Mesenchymal stem cell (in vitro differentiated cells and primary cell): Measurements from ENCODE around the gene ZBTB39.
"Not testable (repeated sequence)": the region's sequence is repeated elsewhere in the genome, so short reads cannot be mapped to it uniquely, and the experiment has no call there.

Source experiments
- DNase-seq: peaks from one replicate; pipeline ENCODE4 v3.0.0-alpha.2; 2013
- H2AFZ ChIP-seq: one replicate; pipeline ENCODE4 v1.6.1; 2013; ENCODE audit warnings: low read depth, mild to moderate bottlenecking, control low read depth, inconsistent platforms, low read length, moderate library complexity
- H2AK5ac ChIP-seq: 2 replicates; pipeline ENCODE4 v1.6.1; 2013; ENCODE audit warnings: low read length, moderate library complexity, mild to moderate bottlenecking, inconsistent platforms; ENCODE audit not compliant: severe bottlenecking
- H2BK120ac ChIP-seq: one replicate; pipeline ENCODE4 v1.6.1; 2013; ENCODE audit warnings: low read depth, mild to moderate bottlenecking, inconsistent platforms, low read length, moderate library complexity
- H2BK12ac ChIP-seq, 2 experiments: one replicate each; pipeline ENCODE4 v1.6.1; 2013; ENCODE audit warnings: inconsistent platforms in 2 of 2, low read length in 2 of 2, mild to moderate bottlenecking in 2 of 2, moderate library complexity in 2 of 2, control low read depth in 1 of 2
- H2BK15ac ChIP-seq: one replicate; pipeline ENCODE4 v1.6.1; 2013; ENCODE audit warnings: mild to moderate bottlenecking, low read depth, inconsistent platforms; ENCODE audit not compliant: poor library complexity, severe bottlenecking
- H2BK5ac ChIP-seq: 2 replicates; pipeline ENCODE4 v1.6.1; 2013; ENCODE audit warnings: low read depth, mild to moderate bottlenecking, low read length, control low read depth, inconsistent platforms; ENCODE audit not compliant: poor library complexity, severe bottlenecking
- H3K14ac ChIP-seq, 2 experiments: one replicate each; pipeline ENCODE4 v1.6.1; 2013; ENCODE audit warnings: inconsistent platforms in 2 of 2, low read length in 2 of 2, control low read depth in 1 of 2, mild to moderate bottlenecking in 1 of 2, moderate library complexity in 1 of 2
- H3K18ac ChIP-seq, 2 experiments: one replicate each; pipeline ENCODE4 v1.6.1; 2013; ENCODE audit warnings: inconsistent platforms in 2 of 2, low read length in 2 of 2, control low read depth in 1 of 2, low read depth in 1 of 2, mild to moderate bottlenecking in 1 of 2
- H3K23ac ChIP-seq, 2 experiments: one replicate each; pipeline ENCODE4 v1.6.1; 2013; ENCODE audit warnings: inconsistent platforms in 2 of 2, low read length in 2 of 2, mild to moderate bottlenecking in 2 of 2, moderate library complexity in 2 of 2, control low read depth in 1 of 2
- H3K27ac ChIP-seq: 2 replicates; pipeline ENCODE4 v1.5.1; 2013; ENCODE audit warnings: mild to moderate bottlenecking, moderate library complexity, low read length, control low read depth, inconsistent platforms; ENCODE audit not compliant: poor library complexity, severe bottlenecking
- H3K27me3 ChIP-seq, 2 experiments: 2 replicates each; pipeline versions ENCODE4 v1.6.1 to v1.7.0; 2013; ENCODE audit warnings: low read length in 2 of 2, mild to moderate bottlenecking in 2 of 2, moderate library complexity in 2 of 2, control low read depth in 1 of 2, inconsistent platforms in 1 of 2; ENCODE audit not compliant: control insufficient read depth in 1 of 2, insufficient read depth in 1 of 2
- H3K36me3 ChIP-seq, 2 experiments: 2 replicates each; pipeline versions ENCODE4 v1.6.1 to v1.7.0; 2013; ENCODE audit warnings: low read length in 2 of 2, control low read depth in 1 of 2, inconsistent platforms in 1 of 2, low read depth in 1 of 2, mild to moderate bottlenecking in 1 of 2; ENCODE audit not compliant: insufficient read depth in 2 of 2, control insufficient read depth in 1 of 2
- H3K4ac ChIP-seq, 2 experiments: one replicate each; pipeline ENCODE4 v1.6.1; 2013; ENCODE audit warnings: inconsistent platforms in 2 of 2, low read length in 2 of 2, mild to moderate bottlenecking in 2 of 2, moderate library complexity in 2 of 2, control low read depth in 1 of 2, low read depth in 1 of 2
- H3K4me1 ChIP-seq: 2 replicates; pipeline ENCODE4 v1.6.1; 2013; ENCODE audit warnings: low read depth, low read length, control low read depth; ENCODE audit not compliant: control insufficient read depth, insufficient read depth
- H3K4me2 ChIP-seq: 2 replicates; pipeline ENCODE4 v1.6.1; 2013; ENCODE audit warnings: low read length, mild to moderate bottlenecking, inconsistent platforms; ENCODE audit not compliant: poor library complexity, severe bottlenecking
- H3K4me3 ChIP-seq, 2 experiments: 2 replicates each; pipeline versions ENCODE4 v1.5.1 to v1.7.0; 2013; ENCODE audit warnings: low read length in 2 of 2, mild to moderate bottlenecking in 2 of 2, control low read depth in 1 of 2, low read depth in 1 of 2; ENCODE audit not compliant: insufficient read depth in 1 of 2
- H3K79me1 ChIP-seq: replicated peaks from 2 replicates; pipeline ENCODE4 v1.6.1; 2013; ENCODE audit warnings: mild to moderate bottlenecking, control low read depth, low read length, inconsistent platforms; ENCODE audit not compliant: poor library complexity, severe bottlenecking
- H3K9ac ChIP-seq: 2 replicates; pipeline ENCODE4 v1.7.0; 2013; ENCODE audit warnings: mild to moderate bottlenecking, low read length, moderate library complexity
- H3K9me3 ChIP-seq: 2 replicates; pipeline ENCODE4 v1.7.0; 2013; ENCODE audit warnings: mild to moderate bottlenecking, low read length; ENCODE audit not compliant: control insufficient read depth
- H4K8ac ChIP-seq: one replicate; pipeline ENCODE4 v1.6.1; 2013; ENCODE audit warnings: inconsistent platforms, mild to moderate bottlenecking, low read length, moderate library complexity
- H4K91ac ChIP-seq: one replicate; pipeline ENCODE4 v1.6.1; 2013; ENCODE audit warnings: mild to moderate bottlenecking, low read length, inconsistent platforms
- WGBS: methylation state at CpG from one replicate; pipeline ENCODE4 v1.1.7; 2013; ENCODE audit warnings: mixed read lengths; 5-methylcytosine and 5-hydroxymethylcytosine counted together

ZBTB39 gene

GRCh38 chr12:56983386-56983785 lies 23.0 kb downstream of the ZBTB39 start:
- H3K27ac ChIP-seq, result no peak overlapping the region
- 80% methylated on average over 4 of the region's 4 CpGs for WGBS

GRCh38 chr12:56982578-56983236 lies 23.6 kb downstream of the ZBTB39 start:
- H2AFZ ChIP-seq, H3K23ac ChIP-seq, H3K18ac ChIP-seq, H3K9me3 ChIP-seq, H3K27ac ChIP-seq, H3K27me3 ChIP-seq, H2AK5ac ChIP-seq, H3K4me1 ChIP-seq, H3K36me3 ChIP-seq, H2BK15ac ChIP-seq, H4K91ac ChIP-seq, H3K9ac ChIP-seq, H3K4me2 ChIP-seq, H2BK12ac ChIP-seq, H3K14ac ChIP-seq, H2BK120ac ChIP-seq, H3K79me1 ChIP-seq, H3K4me3 ChIP-seq, H3K4ac ChIP-seq, H4K8ac ChIP-seq, H2BK5ac ChIP-seq, DNase-seq: not testable (repeated sequence)
- WGBS, result 86% methylated on average over 3 of the region's 3 CpGs

More at GRCh38 chr12:56983386-56983785, 23.0 kb downstream of the ZBTB39 start:
- H3K36me3 ChIP-seq, result no peaks in the 10 kb centered on the region
- H2BK5ac ChIP-seq, result no peak overlapping the region
- no peak for DNase-seq
- no peak overlapping the region for H3K18ac ChIP-seq
- H3K4ac ChIP-seq, result no peak overlapping the region
- H3K9ac ChIP-seq, result no peak overlapping the region
- H2AFZ ChIP-seq, result no peak overlapping the region
- no peaks in the 10 kb centered on the region for H3K79me1 ChIP-seq
- H2AK5ac ChIP-seq, result no peak overlapping the region
- H3K9me3 ChIP-seq, result no peaks in the 10 kb centered on the region
- H4K91ac ChIP-seq, result no peak overlapping the region
- no peak overlapping the region for H2BK120ac ChIP-seq
- no peak overlapping the region for H4K8ac ChIP-seq
- no peak overlapping the region for H3K4me3 ChIP-seq
- H3K4me2 ChIP-seq, result no peak overlapping the region
- peaks cover 5 to 7% of the 10 kb centered on the region in 2 experiments for H3K27me3 ChIP-seq
- no peak overlapping the region for H2BK12ac ChIP-seq
- no peak overlapping the region for H3K23ac ChIP-seq
- H3K4me1 ChIP-seq, result peaks cover 2% of the 10 kb centered on the region
- H2BK15ac ChIP-seq, result no peak overlapping the region
- no peak overlapping the region for H3K14ac ChIP-seq

DNA sequence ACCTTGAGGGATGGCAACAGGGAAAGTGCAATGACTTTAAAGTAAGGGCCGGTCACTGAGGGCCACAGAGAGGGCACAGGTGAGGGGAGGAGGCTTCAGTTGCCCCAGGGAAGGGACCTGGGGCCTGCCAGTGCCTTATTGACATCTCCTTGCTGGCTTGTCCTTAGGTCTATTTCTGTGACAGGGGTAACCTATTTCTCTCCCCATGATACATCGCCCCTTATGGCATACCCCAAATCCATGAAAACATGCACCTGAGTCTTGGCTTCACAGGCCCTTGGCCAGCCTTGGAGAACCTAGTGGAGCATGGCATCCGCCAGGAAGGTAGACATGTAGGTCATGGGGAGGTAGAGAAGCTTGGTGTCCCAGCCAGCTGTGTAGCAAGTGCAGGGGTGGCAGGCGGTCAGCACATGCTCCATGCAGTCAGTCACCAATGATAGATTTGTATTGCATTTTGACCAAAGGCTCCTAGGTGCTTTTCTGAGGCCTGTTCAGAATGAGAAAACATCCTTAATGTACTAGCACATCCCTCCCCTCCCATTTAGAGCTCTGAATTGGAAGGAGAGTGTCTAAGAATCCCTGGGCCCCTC lies 25.3 kb downstream of the ZBTB39 start:
- Histone ChIP-seq H2BK12ac (no peak overlapping the region), H3K4ac (no peak overlapping the region), H3K79me1 (no peaks in the 10 kb centered on the region), H3K23ac (no peak overlapping the region), H3K4me2 (no peak overlapping the region), H3K18ac (no peak overlapping the region), H3K27me3 (peaks cover 0 to 4% of the 10 kb centered on the region in 2 experiments), H4K91ac (no peak overlapping the region), H2AFZ (no peak overlapping the region), H3K36me3 (no peaks in the 10 kb centered on the region), H3K14ac (no peak overlapping the region), H2BK120ac (no peak overlapping the region), H4K8ac (no peak overlapping the region), H3K4me3 (no peak overlapping the region), H2BK15ac (no peak overlapping the region), H2AK5ac (no peak overlapping the region), H3K9ac (no peak overlapping the region), H3K4me1 (peaks cover 2% of the 10 kb centered on the region), H2BK5ac (no peak overlapping the region), H3K9me3 (no peaks in the 10 kb centered on the region), H3K27ac (no peak overlapping the region)
- no peak for DNase-seq
- 90% methylated on average over 3 of the region's 4 CpGs for WGBS

DNA sequence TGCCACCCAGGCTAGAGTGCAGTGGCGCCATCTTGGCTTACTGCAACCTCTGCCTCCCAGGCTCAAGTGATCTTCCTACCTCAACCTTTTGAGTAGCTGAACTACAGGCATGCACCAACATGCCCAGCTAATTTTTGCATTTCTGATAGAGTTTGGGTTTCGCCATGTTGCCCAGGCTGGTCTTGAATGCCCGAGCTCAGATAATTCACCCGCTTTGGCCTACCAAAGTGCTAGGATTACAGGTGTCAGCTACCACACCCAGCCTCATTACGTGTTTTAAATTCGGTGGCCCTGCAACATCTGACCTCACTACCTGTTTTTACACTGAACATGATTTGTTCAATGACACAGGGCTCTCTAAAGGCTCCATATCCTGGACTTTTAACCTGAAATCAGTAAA lies 26.1 kb downstream of the ZBTB39 start:
- Histone ChIP-seq H2AK5ac (no peak overlapping the region), H3K79me1 (no peaks in the 10 kb centered on the region), H3K36me3 (no peaks in the 10 kb centered on the region), H3K9ac (no peak overlapping the region), H2AFZ (no peak overlapping the region), H2BK12ac (no peak overlapping the region), H3K4me2 (no peak overlapping the region), H3K23ac (no peak overlapping the region), H2BK120ac (no peak overlapping the region), H3K27ac (no peak overlapping the region), H3K4me3 (no peak overlapping the region), H3K4ac (no peak overlapping the region), H4K91ac (no peak overlapping the region), H4K8ac (no peak overlapping the region), H2BK15ac (peak overlapping the region; percentile 73), H3K9me3 (no peaks in the 10 kb centered on the region), H3K14ac (no peak overlapping the region), H3K4me1 (no peaks in the 10 kb centered on the region), H2BK5ac (no peak overlapping the region), H3K18ac (no peak overlapping the region), H3K27me3 (peaks cover 0 to 4% of the 10 kb centered on the region in 2 experiments)
- DNase-seq, result no peak
- WGBS, result 91% methylated on average over 6 of the region's 6 CpGs
